ENCODE data around the gene TCP1. TPM values are rescaled to one million over a fixed set of nuclear protein-coding genes. Genes with fewer than 3 reads are reported as not detected.

Gene TCP1
- total and polyA plus RNA-seq, 2 donors = 141 to 168 TPM

DNA sequence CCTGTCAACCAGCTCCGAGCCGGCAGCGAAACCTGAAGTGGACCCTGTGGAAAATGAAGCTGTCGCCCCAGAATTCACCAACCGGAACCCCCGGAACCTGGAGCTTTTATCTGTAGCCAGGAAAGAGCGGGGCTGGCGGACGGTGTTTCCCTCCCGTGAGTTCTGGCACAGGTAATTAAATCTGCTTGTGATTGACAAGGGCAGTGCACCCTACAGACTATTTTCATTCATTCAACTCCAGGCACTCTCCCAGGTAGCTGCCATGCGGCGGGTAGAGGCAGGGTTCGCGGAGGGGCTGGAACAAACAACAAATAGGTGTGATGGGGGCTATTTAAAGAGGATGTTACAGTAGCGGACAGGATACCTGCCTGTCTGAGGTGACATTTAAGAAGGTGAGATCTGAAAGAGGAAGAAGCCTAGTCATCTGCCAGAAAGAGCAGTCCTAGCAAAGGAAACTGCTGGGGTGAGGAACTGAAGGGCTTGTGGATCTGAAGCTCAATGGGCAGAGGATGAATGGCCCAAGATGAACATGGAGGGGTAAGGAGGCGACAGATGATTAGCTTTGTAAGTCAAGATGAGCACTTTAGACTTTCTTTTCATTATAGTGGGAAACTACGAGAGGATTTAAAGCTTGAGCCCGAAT, 1.7 kb upstream of the TCP1 start:
- Histone ChIP-seq H3K4me1 (ENCODE audit: control insufficient read depth in 2 of 2, insufficient read depth in 2 of 2, low read length in 2 of 2) (peaks cover 14 to 23% of the 10 kb centered on the region in 2 donors), H3K4me3 (ENCODE audit: low read length in 2 of 2) (peak overlapping the region; percentile 53 to 87), H3K36me3 (ENCODE audit: control insufficient read depth in 2 of 2, insufficient read depth in 2 of 2, low read length in 1 of 2) (peaks cover 8 to 44% of the 10 kb centered on the region in 2 donors), H3K27ac (ENCODE audit: low read depth in 1 of 2, low read length in 1 of 2) (peak overlapping the region; percentile 97 to 100), H3K9me3 (ENCODE audit: control insufficient read depth in 2 of 2, insufficient read depth in 1 of 2, low read length in 1 of 2) (peaks cover 0 to 5% of the 10 kb centered on the region in 2 donors), H3K27me3 (ENCODE audit: control insufficient read depth in 2 of 2, insufficient read depth in 1 of 2, low read length in 1 of 2) (no peaks in the 10 kb centered on the region)
- WGBS = 25% methylated on average over 18 of the region's 18 CpGs
- peak in 4 of 9 donors; percentile 7 to 27 (median 15) for DNase-seq (ENCODE audit: low read depth in 6 of 9, low spot score in 9 of 9)

DNA sequence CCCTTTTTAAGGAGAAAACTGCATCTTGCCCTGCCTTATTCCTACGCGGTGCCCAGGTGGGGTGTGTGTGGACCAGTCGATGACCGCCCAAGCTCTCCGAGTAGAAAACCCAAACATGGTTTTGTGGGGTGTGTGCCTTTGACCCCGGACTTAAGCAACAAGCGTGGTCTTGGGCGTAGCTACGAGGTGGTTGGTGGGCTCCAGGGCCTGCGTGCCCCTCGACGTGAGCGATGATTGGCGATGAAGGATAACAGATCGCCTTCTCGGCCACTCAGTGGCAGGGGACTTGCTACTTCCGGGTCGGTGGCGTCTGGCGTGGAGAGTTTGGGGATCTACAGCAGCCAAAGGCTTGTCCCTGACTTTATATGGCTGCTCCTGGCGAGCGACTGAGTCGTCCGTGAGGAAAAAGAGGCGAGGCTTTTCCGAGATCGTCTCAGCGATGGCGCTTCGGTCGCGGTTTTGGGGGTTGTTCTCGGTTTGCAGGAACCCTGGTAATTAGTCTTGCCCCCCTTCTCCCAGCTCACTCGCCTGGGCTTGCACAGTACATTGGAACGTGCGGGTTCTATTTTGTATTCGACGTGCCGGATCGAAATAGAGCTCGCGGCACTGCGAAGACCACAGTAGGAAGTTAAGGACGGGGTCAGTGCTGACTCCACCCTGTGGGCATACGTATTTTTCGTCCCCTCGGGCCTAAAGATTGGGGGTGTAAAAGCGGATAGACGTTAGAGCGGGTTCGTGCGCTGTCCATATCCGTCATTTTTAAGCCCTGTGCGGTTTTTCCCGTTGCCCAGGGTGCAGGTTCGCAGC, 950 bp upstream of the TCP1 start, which contains the start of gene MRPL18:
MRPL18 (plus strand) TSS at position 319 of the 807 bp plus-strand sequence; CDS start at position 440, 121 bp downstream.
- H3K9me3 ChIP-seq (ENCODE audit: control insufficient read depth in 2 of 2, insufficient read depth in 1 of 2, low read length in 1 of 2) = peaks cover 0 to 5% of the 10 kb centered on the region in 2 donors
- H3K27me3 ChIP-seq (ENCODE audit: control insufficient read depth in 2 of 2, insufficient read depth in 1 of 2, low read length in 1 of 2) = no peaks in the 10 kb centered on the region
- under 1% methylated on average over 56 of the region's 56 CpGs for WGBS
- H3K4me3 ChIP-seq (ENCODE audit: low read length in 2 of 2) = peak within 1 kb of the TSS; percentile 53 to 87
- H3K4me1 ChIP-seq (ENCODE audit: control insufficient read depth in 2 of 2, insufficient read depth in 2 of 2, low read length in 2 of 2) = peaks cover 14 to 23% of the 10 kb centered on the region in 2 donors
- H3K36me3 ChIP-seq (ENCODE audit: control insufficient read depth in 2 of 2, insufficient read depth in 2 of 2, low read length in 1 of 2) = peaks cover 3 to 45% of the 10 kb centered on the region in 2 donors
- peak; percentile 76 to 97 (median 93) for DNase-seq (ENCODE audit: low read depth in 6 of 9, low spot score in 9 of 9)
- peak within 1 kb of the TSS; percentile 97 to 100 for H3K27ac ChIP-seq (ENCODE audit: low read depth in 1 of 2, low read length in 1 of 2)

DNA sequence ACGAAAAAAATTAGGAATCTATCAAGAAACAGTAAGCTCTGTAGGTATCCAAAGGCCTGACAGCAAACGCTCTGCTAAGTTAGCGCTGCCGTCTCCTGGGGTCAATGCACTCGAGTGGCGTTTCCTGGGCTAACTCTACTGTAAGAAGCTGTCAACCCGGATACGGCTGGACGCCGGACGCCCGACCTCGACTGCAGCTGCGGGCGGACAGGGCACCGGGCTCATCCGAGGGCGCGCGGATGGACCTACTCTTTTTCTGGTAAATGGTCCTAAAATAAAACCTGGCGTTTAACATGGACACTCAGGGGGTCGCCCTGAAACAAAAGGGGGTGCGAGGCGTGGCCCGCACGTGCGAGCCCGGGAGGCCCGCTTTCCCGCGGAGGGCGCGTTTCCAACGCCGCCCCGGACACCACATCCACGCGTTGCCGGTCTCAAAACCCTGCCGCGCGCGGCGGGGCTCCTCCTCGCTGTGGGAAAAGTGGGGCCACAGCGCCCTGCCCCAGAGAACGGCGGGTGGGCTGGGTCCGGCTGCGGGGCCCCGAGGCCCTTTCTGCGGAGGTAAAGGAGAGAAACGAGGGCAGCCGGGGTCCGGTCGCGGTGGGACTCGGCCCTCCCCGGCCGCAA, 537 bp downstream of the TCP1 start:
- Histone ChIP-seq H3K27me3 (ENCODE audit: control insufficient read depth in 2 of 2, insufficient read depth in 1 of 2, low read length in 1 of 2) (no peaks in the 10 kb centered on the region), H3K4me3 (ENCODE audit: low read length in 2 of 2) (peak overlapping the region; percentile 53 to 87), H3K27ac (ENCODE audit: low read depth in 1 of 2, low read length in 1 of 2) (peak overlapping the region; percentile 84 to 100), H3K36me3 (ENCODE audit: control insufficient read depth in 2 of 2, insufficient read depth in 2 of 2, low read length in 1 of 2) (peaks cover 12 to 51% of the 10 kb centered on the region in 2 donors), H3K9me3 (ENCODE audit: control insufficient read depth in 2 of 2, insufficient read depth in 1 of 2, low read length in 1 of 2) (peaks cover 0 to 5% of the 10 kb centered on the region in 2 donors), H3K4me1 (ENCODE audit: control insufficient read depth in 2 of 2, insufficient read depth in 2 of 2, low read length in 2 of 2) (peaks cover 14 to 23% of the 10 kb centered on the region in 2 donors)
- DNase-seq (ENCODE audit: low read depth in 6 of 9, low spot score in 9 of 9) = peak in 5 of 9 donors; percentile 28 to 56 (median 33)
- under 1% methylated on average over 60 of the region's 60 CpGs for WGBS

DNA sequence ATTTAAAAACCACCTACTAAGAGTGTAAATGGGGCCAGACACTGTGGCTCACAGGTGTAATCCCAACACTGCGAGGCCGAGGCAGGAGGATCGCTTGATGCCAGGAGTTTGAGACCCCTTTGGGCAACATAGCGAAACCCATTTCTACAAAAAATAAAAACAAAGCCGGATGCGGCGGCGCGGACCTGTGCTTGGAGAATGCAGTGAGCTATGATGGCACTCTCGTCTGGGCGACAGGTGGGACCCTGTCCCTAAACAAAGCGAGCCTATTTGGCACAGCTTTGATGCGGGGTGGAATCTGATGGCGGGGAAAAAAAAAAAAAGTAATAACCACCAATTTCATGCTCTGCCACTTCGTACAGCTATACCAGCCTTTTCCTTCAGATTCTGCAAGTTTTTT, 1.1 kb downstream of the TCP1 start:
- Histone ChIP-seq H3K36me3 (ENCODE audit: control insufficient read depth in 2 of 2, insufficient read depth in 2 of 2, low read length in 1 of 2) (peaks cover 18 to 55% of the 10 kb centered on the region in 2 donors), H3K4me3 (ENCODE audit: low read length in 2 of 2) (peak overlapping the region; percentile 53 to 87), H3K9me3 (ENCODE audit: control insufficient read depth in 2 of 2, insufficient read depth in 1 of 2, low read length in 1 of 2) (peaks cover 0 to 5% of the 10 kb centered on the region in 2 donors), H3K27me3 (ENCODE audit: control insufficient read depth in 2 of 2, insufficient read depth in 1 of 2, low read length in 1 of 2) (no peaks in the 10 kb centered on the region), H3K27ac (ENCODE audit: low read depth in 1 of 2, low read length in 1 of 2) (peak overlapping the region in 1 of 2 donors; percentile 100), H3K4me1 (ENCODE audit: control insufficient read depth in 2 of 2, insufficient read depth in 2 of 2, low read length in 2 of 2) (peaks cover 14 to 23% of the 10 kb centered on the region in 2 donors)
- DNase-seq (ENCODE audit: low read depth in 6 of 9, low spot score in 9 of 9) = peak in 3 of 9 donors; percentile 12 to 33 (median 13)
- WGBS = 59% methylated on average over 15 of the region's 15 CpGs

DNA sequence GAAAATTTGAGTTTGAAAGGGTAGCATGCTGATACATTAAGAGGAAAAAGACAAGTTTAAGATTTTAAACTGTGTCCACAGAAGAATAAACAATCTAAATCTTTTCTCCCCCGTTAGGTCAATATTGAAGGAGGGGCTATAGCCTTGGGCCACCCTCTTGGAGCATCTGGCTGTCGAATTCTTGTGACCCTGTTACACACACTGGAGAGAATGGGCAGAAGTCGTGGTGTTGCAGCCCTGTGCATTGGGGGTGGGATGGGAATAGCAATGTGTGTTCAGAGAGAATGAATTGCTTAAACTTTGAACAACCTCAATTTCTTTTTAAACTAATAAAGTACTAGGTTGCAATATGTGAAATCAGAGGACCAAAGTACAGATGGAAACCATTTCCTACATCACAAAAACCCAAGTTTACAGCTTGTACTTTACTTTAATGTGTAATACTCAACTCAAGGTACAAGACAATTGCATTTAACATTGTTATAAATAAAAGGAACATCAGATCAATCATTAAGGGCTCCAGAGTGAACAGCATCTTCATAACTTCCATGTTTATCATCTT, 10.8 kb downstream of the TCP1 start:
- Histone ChIP-seq H3K27ac (ENCODE audit: low read depth in 1 of 2, low read length in 1 of 2) (no peak overlapping the region), H3K4me3 (ENCODE audit: low read length in 2 of 2) (no peak overlapping the region), H3K36me3 (ENCODE audit: control insufficient read depth in 2 of 2, insufficient read depth in 2 of 2, low read length in 1 of 2) (peaks cover 33 to 81% of the 10 kb centered on the region in 2 donors), H3K27me3 (ENCODE audit: control insufficient read depth in 2 of 2, insufficient read depth in 1 of 2, low read length in 1 of 2) (no peaks in the 10 kb centered on the region), H3K9me3 (ENCODE audit: control insufficient read depth in 2 of 2, insufficient read depth in 1 of 2, low read length in 1 of 2) (no peaks in the 10 kb centered on the region), H3K4me1 (ENCODE audit: control insufficient read depth in 2 of 2, insufficient read depth in 2 of 2, low read length in 2 of 2) (no peaks in the 10 kb centered on the region)
- WGBS = 95% methylated on average over 3 of the region's 3 CpGs
- DNase-seq (ENCODE audit: low read depth in 6 of 9, low spot score in 9 of 9) = no peak

DNA sequence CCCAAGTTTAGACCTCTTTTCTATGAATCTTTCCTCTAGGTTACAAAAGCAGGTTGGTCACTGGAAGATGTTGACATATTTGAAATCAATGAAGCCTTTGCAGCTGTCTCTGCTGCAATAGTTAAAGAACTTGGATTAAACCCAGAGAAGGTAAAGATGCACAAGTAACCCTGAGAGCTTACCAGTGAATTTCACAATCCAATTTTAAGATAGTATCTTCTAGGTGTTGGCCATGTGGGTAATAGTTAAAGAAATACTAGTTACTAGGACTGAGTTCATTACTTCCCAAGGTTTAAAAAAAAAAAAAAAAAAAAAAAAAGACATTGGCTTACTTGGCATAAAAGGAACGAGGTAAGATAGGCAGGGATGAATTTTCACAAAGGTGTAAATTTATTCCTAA, 11.3 kb downstream of the TCP1 start:
- Histone ChIP-seq H3K27me3 (ENCODE audit: control insufficient read depth in 2 of 2, insufficient read depth in 1 of 2, low read length in 1 of 2) (no peaks in the 10 kb centered on the region), H3K27ac (ENCODE audit: low read depth in 1 of 2, low read length in 1 of 2) (no peak overlapping the region), H3K4me1 (ENCODE audit: control insufficient read depth in 2 of 2, insufficient read depth in 2 of 2, low read length in 2 of 2) (no peaks in the 10 kb centered on the region), H3K36me3 (ENCODE audit: control insufficient read depth in 2 of 2, insufficient read depth in 2 of 2, low read length in 1 of 2) (peaks cover 29 to 79% of the 10 kb centered on the region in 2 donors), H3K9me3 (ENCODE audit: control insufficient read depth in 2 of 2, insufficient read depth in 1 of 2, low read length in 1 of 2) (no peaks in the 10 kb centered on the region), H3K4me3 (ENCODE audit: low read length in 2 of 2) (no peak overlapping the region)
- DNase-seq (ENCODE audit: low read depth in 6 of 9, low spot score in 9 of 9) = no peak
- WGBS = 95% methylated on average over 1 of the region's 1 CpG

DNA sequence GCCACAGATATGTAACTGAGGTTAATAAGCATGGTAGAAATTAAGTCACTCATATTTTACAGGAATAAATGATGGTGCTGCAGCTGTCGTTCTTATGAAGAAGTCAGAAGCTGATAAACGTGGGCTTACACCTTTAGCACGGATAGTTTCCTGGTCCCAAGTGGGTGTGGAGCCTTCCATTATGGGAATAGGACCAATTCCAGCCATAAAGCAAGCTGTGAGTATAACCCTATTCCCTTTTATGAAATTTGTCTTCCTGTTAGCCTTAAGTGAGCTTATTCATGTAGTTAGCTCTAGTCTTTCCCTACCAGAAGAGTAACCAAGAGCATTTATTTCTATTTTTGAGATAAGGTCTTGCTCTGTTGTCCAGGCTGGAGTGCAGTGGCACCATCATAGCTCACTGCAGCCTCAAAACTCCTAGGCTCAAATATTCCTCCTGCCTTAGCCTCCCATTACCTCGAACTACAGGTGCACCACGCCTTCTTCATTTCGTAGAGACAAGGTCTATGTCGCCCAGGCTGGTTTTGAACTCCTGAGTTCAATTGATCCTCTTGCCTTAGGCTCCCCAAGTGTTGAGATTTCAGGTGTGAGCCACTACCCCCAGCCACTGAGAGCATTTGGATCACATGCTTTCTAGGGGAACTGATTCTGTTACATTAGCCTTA, 12.0 kb downstream of the TCP1 start:
- Histone ChIP-seq H3K27me3 (ENCODE audit: control insufficient read depth in 2 of 2, insufficient read depth in 1 of 2, low read length in 1 of 2) (no peaks in the 10 kb centered on the region), H3K4me3 (ENCODE audit: low read length in 2 of 2) (no peak overlapping the region), H3K27ac (ENCODE audit: low read depth in 1 of 2, low read length in 1 of 2) (no peak overlapping the region), H3K4me1 (ENCODE audit: control insufficient read depth in 2 of 2, insufficient read depth in 2 of 2, low read length in 2 of 2) (no peaks in the 10 kb centered on the region), H3K9me3 (ENCODE audit: control insufficient read depth in 2 of 2, insufficient read depth in 1 of 2, low read length in 1 of 2) (no peaks in the 10 kb centered on the region), H3K36me3 (ENCODE audit: control insufficient read depth in 2 of 2, insufficient read depth in 2 of 2, low read length in 1 of 2) (peaks cover 22 to 76% of the 10 kb centered on the region in 2 donors)
- DNase-seq (ENCODE audit: low read depth in 6 of 9, low spot score in 9 of 9) = no peak
- 90% methylated on average over 7 of the region's 7 CpGs for WGBS

DNA sequence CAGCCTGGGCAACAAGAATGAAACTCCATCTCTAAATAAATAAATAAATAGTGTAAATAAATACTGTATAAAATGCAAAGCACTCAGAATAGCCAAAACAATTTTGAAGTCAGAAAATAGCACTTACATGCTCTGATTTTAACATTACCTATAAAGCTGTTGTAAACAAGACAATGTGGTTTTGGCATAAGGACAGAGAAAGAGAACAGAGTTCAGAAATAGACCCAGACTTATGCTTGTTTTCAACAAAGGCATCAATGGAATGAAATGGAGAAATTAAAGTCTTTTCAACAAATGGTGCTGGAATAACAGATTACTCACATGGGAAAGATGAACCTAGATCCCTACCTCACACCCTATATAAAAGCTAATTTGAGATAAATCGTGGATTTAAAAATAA, 17.2 kb downstream of the TCP1 start:
- H3K4me3 ChIP-seq (ENCODE audit: low read length in 2 of 2) = no peak overlapping the region
- 0% methylated on average over 1 of the region's 1 CpG for WGBS
- H3K36me3 ChIP-seq (ENCODE audit: control insufficient read depth in 2 of 2, insufficient read depth in 2 of 2, low read length in 1 of 2) = peaks cover 24 to 66% of the 10 kb centered on the region in 2 donors
- no peaks in the 10 kb centered on the region for H3K4me1 ChIP-seq (ENCODE audit: control insufficient read depth in 2 of 2, insufficient read depth in 2 of 2, low read length in 2 of 2)
- H3K27me3 ChIP-seq (ENCODE audit: control insufficient read depth in 2 of 2, insufficient read depth in 1 of 2, low read length in 1 of 2) = no peaks in the 10 kb centered on the region
- H3K27ac ChIP-seq (ENCODE audit: low read depth in 1 of 2, low read length in 1 of 2) = no peak overlapping the region
- peaks cover 0 to 1% of the 10 kb centered on the region in 2 donors for H3K9me3 ChIP-seq (ENCODE audit: control insufficient read depth in 2 of 2, insufficient read depth in 1 of 2, low read length in 1 of 2)
- no peak for DNase-seq (ENCODE audit: low read depth in 6 of 9, low spot score in 9 of 9)
